Measurements from ENCODE around the gene LRRC26. TPM values are rescaled to one million over a fixed set of nuclear protein-coding genes. Genes with fewer than 3 reads are reported as not detected.
A peak's percentile ranks its signal among the peaks of the same experiment; 100 is the strongest.

The LRRC26 gene
- total and polyA plus RNA-seq, 2 of the 13 experiments (the other 11 are each of a cell fraction or from before 2014, with no cell fraction given), result not detected

DNA sequence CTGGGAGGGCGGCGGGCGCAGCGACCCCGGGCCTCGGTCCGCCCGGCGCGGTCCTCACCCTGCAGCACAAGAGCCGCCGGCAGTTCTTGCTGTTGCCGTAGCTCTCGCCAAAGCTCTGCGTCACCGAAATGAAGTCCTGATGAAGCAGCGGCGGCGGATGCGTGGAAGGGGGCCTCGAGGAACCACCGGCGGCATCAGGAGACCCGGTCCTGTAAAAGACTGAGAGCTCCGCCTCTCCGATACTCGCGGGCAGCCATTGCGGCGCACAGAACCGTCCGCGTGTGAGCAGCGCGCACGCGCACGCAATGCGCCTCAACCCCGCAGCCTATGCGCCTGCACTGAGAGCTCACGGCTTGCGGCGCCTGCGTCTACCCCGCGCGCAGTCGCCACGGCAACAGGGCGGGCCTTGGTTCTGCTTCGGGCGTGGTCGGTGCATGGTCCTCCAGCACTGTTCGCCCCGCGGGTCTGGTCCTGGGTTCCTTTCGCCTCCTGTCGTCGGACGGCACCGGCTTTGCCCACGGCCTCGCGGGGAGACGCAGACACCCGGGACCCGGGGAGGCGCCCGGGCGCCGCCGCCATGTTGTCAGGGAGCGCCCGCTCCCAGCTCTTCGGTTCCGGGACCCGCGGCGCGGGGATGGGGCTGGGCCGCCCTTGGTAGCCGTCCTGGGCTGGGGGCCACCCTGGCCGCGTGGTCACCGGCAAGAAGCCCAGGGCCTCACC is 40.2 kb downstream of the LRRC26 start (continued):
- TF ChIP-seq HBP1 (CRISPR knock-in tag; IDR thresholded peaks at IDR 0.05; ENCODE audit: low read depth) (no peak), IKZF4 (CRISPR knock-in tag; IDR thresholded peaks at IDR 0.05; ENCODE audit: borderline replicate concordance, low read depth, not compliant biosample characterization) (peak; percentile 10), SALL2 (CRISPR knock-in tag; IDR thresholded peaks at IDR 0.05) (0 out of 2 replicates have a peak, but pooled peaks have one; percentile 60), SRSF1 (optimal IDR thresholded peaks at IDR 0.05; ENCODE audit: low read depth, low read length) (no peak), NFE2L1 (CRISPR knock-in tag; IDR thresholded peaks at IDR 0.05; ENCODE audit: borderline replicate concordance) (no peak), ZNF530 (CRISPR knock-in tag; IDR thresholded peaks at IDR 0.05; ENCODE audit: low read depth) (no peak), ZNF607 (CRISPR knock-in tag; IDR thresholded peaks at IDR 0.05; ENCODE audit: borderline replicate concordance) (peak; percentile 65; the same call in 1 of the 2 replicates), NFYC (CRISPR knock-in tag; IDR thresholded peaks at IDR 0.05) (peak; percentile 43), GATA4 (IDR thresholded peaks at IDR 0.05; ENCODE audit: borderline replicate concordance, low read depth) (0 out of 2 replicates have a peak, but pooled peaks have one; percentile 46), ZNF770 (CRISPR knock-in tag; IDR thresholded peaks at IDR 0.05) (no peak), MYPOP (CRISPR knock-in tag; IDR thresholded peaks at IDR 0.05) (peak; percentile 100), PRMT3 (CRISPR knock-in tag; IDR thresholded peaks at IDR 0.05; ENCODE audit: borderline replicate concordance, low read depth) (0 out of 2 replicates have a peak, but pooled peaks have one; percentile 59)
- TF ChIP-seq, protein P1, sequence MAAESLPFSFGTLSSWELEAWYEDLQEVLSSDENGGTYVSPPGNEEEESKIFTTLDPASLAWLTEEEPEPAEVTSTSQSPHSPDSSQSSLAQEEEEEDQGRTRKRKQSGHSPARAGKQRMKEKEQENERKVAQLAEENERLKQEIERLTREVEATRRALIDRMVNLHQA (CRISPR knock-in tag; IDR thresholded peaks at IDR 0.05), result no peak
- TF ChIP-seq, protein P2, sequence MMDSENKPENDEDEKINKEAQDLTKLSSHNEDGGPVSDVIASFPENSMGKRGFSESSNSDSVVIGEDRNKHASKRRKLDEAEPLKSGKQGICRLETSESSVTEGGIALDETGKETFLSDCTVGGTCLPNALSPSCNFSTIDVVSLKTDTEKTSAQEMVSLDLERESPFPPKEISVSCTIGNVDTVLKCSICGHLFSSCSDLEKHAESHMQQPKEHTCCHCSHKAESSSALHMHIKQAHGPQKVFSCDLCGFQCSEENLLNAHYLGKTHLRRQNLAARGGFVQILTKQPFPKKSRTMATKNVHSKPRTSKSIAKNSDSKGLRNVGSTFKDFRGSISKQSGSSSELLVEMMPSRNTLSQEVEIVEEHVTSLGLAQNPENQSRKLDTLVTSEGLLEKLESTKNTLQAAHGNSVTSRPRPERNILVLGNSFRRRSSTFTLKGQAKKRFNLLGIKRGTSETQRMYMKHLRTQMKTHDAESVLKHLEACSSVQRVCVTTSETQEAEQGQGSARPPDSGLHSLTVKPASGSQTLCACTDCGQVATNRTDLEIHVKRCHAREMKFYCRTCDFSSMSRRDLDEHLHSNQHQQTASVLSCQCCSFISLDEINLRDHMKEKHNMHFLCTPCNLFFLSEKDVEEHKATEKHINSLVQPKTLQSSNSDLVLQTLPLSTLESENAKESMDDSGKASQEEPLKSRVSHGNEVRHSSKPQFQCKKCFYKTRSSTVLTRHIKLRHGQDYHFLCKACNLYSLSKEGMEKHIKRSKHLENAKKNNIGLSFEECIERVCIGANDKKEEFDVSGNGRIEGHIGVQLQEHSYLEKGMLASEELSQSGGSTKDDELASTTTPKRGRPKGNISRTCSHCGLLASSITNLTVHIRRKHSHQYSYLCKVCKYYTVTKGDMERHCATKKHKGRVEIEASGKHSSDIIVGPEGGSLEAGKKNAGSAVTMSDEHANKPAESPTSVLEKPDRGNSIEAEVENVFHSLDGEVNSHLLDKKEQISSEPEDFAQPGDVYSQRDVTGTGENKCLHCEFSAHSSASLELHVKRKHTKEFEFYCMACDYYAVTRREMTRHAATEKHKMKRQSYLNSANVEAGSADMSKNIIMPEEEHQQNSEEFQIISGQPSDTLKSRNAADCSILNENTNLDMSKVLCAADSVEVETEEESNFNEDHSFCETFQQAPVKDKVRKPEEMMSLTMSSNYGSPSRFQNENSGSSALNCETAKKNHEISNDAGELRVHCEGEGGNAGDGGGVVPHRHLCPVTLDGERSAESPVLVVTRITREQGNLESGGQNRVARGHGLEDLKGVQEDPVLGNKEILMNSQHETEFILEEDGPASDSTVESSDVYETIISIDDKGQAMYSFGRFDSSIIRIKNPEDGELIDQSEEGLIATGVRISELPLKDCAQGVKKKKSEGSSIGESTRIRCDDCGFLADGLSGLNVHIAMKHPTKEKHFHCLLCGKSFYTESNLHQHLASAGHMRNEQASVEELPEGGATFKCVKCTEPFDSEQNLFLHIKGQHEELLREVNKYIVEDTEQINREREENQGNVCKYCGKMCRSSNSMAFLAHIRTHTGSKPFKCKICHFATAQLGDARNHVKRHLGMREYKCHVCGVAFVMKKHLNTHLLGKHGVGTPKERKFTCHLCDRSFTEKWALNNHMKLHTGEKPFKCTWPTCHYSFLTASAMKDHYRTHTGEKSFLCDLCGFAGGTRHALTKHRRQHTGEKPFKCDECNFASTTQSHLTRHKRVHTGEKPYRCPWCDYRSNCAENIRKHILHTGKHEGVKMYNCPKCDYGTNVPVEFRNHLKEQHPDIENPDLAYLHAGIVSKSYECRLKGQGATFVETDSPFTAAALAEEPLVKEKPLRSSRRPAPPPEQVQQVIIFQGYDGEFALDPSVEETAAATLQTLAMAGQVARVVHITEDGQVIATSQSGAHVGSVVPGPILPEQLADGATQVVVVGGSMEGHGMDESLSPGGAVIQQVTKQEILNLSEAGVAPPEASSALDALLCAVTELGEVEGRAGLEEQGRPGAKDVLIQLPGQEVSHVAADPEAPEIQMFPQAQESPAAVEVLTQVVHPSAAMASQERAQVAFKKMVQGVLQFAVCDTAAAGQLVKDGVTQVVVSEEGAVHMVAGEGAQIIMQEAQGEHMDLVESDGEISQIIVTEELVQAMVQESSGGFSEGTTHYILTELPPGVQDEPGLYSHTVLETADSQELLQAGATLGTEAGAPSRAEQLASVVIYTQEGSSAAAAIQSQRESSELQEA (CRISPR knock-in tag; IDR thresholded peaks at IDR 0.05; ENCODE audit: not compliant biosample characterization), result peak; percentile 59

All from HepG2 (cell line).